ENCODE measurements around the gene DIS3L2. TPM values are rescaled to one million over a fixed set of nuclear protein-coding genes. Genes with fewer than 3 reads are reported as not detected.

DIS3L2 gene
- total RNA-seq, 4 donors from 2014 or later = 10.3 to 63.9 (median 29.7) TPM

DNA sequence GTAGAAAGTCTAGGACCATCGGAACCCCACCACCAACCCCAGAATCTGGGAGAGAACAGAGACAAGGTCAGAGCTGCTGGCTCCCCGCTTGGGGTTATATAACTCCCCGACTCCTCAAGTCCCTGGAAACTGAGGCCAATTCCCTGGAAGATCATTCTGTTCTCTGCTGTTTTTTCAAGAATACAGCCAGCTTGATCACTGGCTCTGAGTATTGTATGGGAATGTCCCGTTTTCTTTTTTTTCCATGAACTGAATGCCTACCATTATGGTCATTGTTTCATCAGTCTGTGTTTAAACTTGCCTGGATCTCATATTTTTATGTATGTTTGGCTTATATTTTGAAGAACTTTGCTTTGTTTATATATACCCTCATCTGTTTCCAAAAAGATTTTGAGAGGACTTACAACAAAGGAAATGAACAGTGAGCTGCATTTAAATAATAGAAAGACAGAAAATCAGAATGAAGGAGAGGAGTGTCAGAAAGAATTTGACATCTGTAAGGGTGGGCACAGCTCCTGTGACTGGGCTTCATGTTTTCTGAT, 327.0 kb downstream of the DIS3L2 start:
- intact Hi-C loops (cut with DNase I; ENCODE audit: low total_unique reads) = no loop called here
- Histone ChIP-seq H3K9me3 (no peaks in the 10 kb centered on the region), H3K36me3 (no peaks in the 10 kb centered on the region), H3K27me3 (no peaks in the 10 kb centered on the region), H3K27ac (no peak overlapping the region), H3K4me3 (no peak overlapping the region), H3K4me1 (no peaks in the 10 kb centered on the region)
- no peak for TF ChIP-seq CTCF (IDR thresholded peaks at IDR 0.05)
- no peak for TF ChIP-seq POLR2A (IDR thresholded peaks at IDR 0.05)
- DNase-seq = no peak

DNA sequence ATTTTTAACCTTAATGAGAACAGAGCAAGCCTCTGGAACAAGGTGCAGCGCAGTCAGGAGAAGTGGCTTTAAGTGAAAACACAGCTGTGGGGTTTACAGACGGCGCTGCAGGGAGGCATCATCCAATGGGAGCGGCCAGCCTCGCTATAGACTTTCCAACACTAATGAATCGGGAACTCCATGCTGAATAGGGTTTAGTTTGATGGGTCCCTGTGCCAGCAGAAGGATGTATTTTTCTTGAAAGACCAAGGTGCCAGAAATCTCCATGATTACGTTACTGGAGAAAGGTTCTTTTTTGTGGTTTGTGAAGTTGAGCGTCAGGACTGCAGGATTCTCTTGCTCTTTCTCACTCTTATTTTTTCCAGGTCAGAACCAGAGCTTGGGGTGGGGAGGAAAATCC, 329.2 kb downstream of the DIS3L2 start:
- Histone ChIP-seq H3K36me3 (no peaks in the 10 kb centered on the region), H3K4me1 (no peaks in the 10 kb centered on the region)

DNA sequence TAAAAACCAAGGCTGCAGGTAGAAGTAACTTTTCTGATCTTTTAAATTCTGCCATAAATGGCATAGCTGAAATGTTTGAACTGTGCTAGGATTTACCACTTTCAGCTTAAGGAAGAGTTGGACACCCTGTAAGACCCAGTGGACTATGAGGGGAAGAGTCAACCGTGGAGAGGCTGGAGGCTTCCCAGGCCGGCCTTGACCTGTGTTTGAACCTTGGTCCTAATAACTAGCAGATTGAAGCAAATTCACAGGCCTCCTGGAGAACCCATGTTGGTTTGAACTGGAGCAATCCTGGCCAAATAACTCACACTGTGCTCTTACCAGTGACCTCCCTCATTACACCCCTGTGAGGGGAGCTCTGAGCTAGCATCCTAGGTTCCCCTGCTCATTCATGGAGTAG, 329.8 kb downstream of the DIS3L2 start:
- H3K27me3 ChIP-seq = no peaks in the 10 kb centered on the region
- no peak for TF ChIP-seq CTCF (IDR thresholded peaks at IDR 0.05)
- no peak for TF ChIP-seq POLR2A (IDR thresholded peaks at IDR 0.05)
- intact Hi-C loops (cut with DNase I; ENCODE audit: low total_unique reads) = no loop called here
- no peaks in the 10 kb centered on the region for H3K9me3 ChIP-seq
- DNase-seq = no peak
- H3K27ac ChIP-seq = no peak overlapping the region
- no peaks in the 10 kb centered on the region for H3K36me3 ChIP-seq
- no peaks in the 10 kb centered on the region for H3K4me1 ChIP-seq
- no peak overlapping the region for H3K4me3 ChIP-seq

More for the DNA sequence above, 329.2 kb downstream of the DIS3L2 start:
- no peak for TF ChIP-seq CTCF (IDR thresholded peaks at IDR 0.05)
- no peak for TF ChIP-seq POLR2A (IDR thresholded peaks at IDR 0.05)
- no peak overlapping the region for H3K4me3 ChIP-seq
- no peak overlapping the region for H3K27ac ChIP-seq
- H3K9me3 ChIP-seq = no peaks in the 10 kb centered on the region
- intact Hi-C loops (cut with DNase I; ENCODE audit: low total_unique reads) = no loop called here
- no peaks in the 10 kb centered on the region for H3K27me3 ChIP-seq
- DNase-seq = no peak

DNA sequence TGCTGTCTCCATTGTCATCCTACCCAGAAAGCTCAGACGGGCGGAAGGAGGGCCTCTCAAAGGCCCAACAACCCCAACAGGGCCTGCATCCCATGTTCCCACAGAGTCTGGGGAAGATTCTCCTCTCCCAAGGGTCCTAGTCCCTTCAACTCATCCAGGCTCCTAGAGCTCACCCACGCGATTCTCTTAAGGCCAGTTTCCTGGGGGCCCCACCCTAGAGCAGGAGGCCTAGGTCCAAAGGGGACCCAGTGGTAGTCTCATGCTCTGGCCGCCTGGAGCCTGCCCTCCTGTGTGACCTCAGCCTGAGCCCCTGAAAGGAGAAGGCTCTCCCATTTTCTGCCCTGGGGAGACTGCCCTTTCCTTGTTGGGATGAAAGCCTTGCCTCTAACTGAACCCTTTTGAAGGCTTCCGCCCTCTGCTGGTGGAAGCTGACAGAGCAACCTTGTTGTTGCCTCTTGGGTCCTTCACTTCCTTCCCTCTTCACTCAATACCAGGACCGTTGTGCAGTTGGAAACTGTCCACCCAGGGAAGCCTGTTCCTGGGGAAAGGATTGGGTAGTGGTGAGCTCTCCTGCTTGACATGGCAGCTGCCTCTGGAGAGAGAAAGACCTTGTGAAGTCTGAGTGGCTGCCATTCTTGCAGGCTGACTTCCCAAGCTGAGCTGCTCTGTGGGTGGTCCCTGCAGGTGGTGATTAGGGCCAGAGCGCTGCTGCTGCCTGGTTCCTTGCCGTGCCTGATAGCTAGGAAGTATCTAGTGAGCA, 331.1 kb downstream of the DIS3L2 start:
- no peak for DNase-seq

More for the DNA sequence above, 331.1 kb downstream of the DIS3L2 start:
- peak in 1 of 4 experiments; percentile 20 for TF ChIP-seq CTCF (IDR thresholded peaks at IDR 0.05)
- no peak for TF ChIP-seq POLR2A (IDR thresholded peaks at IDR 0.05)
- no peaks in the 10 kb centered on the region for H3K9me3 ChIP-seq
- no peak overlapping the region for H3K27ac ChIP-seq
- intact Hi-C loops (cut with DNase I; ENCODE audit: low total_unique reads) = no loop called here
- H3K36me3 ChIP-seq = no peaks in the 10 kb centered on the region
- no peaks in the 10 kb centered on the region for H3K4me1 ChIP-seq
- H3K27me3 ChIP-seq = no peaks in the 10 kb centered on the region
- no peak overlapping the region for H3K4me3 ChIP-seq

Measured in uterus (tissue), 4 donors.